Cardiac muscle cell (in vitro differentiated cells and primary cell): ENCODE results near the gene FNDC5. TPM values are rescaled to one million over a fixed set of nuclear protein-coding genes. Genes with fewer than 3 reads are reported as not detected.

Experiments
- DNase-seq, 2 donors: peaks; one replicate each; pipeline versions ENCODE4 v3.0.0 to v3.0.0-alpha.2; 2010 to 2017; ENCODE audit warnings: low read depth in 1 of 2, low spot score in 1 of 2
- H3K27ac ChIP-seq: fragments of 200-600 bp; sonication (generic); 2 replicates; pipeline ENCODE4 v1.5.1; 2016
- H3K27me3 ChIP-seq: fragments of 200-600 bp; sonication (generic); 2 replicates; pipeline ENCODE4 v1.6.0; 2016; ENCODE audit warnings: control low read depth
- H3K36me3 ChIP-seq: fragments of 200-600 bp; sonication (generic); 2 replicates; pipeline ENCODE4 v1.5.1; 2016; ENCODE audit warnings: control low read depth
- H3K4me1 ChIP-seq: fragments of 200-600 bp; sonication (generic); 2 replicates; pipeline ENCODE4 v1.8.1; 2017; ENCODE audit warnings: low read depth, mild to moderate bottlenecking, mixed run types
- H3K4me3 ChIP-seq: fragments of 200-600 bp; sonication (generic); 2 replicates; pipeline ENCODE4 v1.5.1; 2016; ENCODE audit warnings: mild to moderate bottlenecking
- H3K9me3 ChIP-seq: fragments of 200-600 bp; sonication (generic); 2 replicates; pipeline ENCODE4 v1.5.1; 2017; ENCODE audit warnings: low read depth, mild to moderate bottlenecking, control low read depth
- CTCF ChIP-seq: IDR thresholded peaks from 2 replicates; pipeline ENCODE4 v1.5.1; 2012; ENCODE audit warnings: low read depth, mild to moderate bottlenecking, low read length
- polyA plus RNA-seq: library from polyadenylated mRNA; unstranded; fragments of >200 nt; fragmentation: Nextera tagmentation; extraction: Ambion mirVana; gene quantifications from 2 replicates; pipeline ENCODE4 v1.2.1, GENCODE V29; 2016
- total RNA-seq: library from RNA; depleted of rRNA; stranded (reverse); fragments of >200 nt; gene quantifications from 2 replicates; pipeline ENCODE4 v1.2.3, GENCODE V29; 2016

FNDC5 gene
- total and polyA plus RNA-seq, 2 experiments from 2014 or later, result 34.2 to 37.4 TPM

GRCh38 chr1:32872192-32872460 is 1.4 kb upstream of the FNDC5 start:
- no peak for TF ChIP-seq CTCF
- no peak for DNase-seq
- no peak overlapping the region for H3K4me3 ChIP-seq
- no peaks in the 10 kb centered on the region for H3K36me3 ChIP-seq
- H3K27me3 ChIP-seq, result peaks cover 11% of the 10 kb centered on the region
- H3K9me3 ChIP-seq, result no peaks in the 10 kb centered on the region
- H3K27ac ChIP-seq, result no peak overlapping the region
- H3K4me1 ChIP-seq, result peaks cover 7% of the 10 kb centered on the region

GRCh38 chr1:32871364-32872191 is 866 bp upstream of the FNDC5 start:
- no peak for TF ChIP-seq CTCF
- H3K9me3 ChIP-seq, result no peaks in the 10 kb centered on the region
- no peak for DNase-seq
- H3K4me1 ChIP-seq, result peaks cover 7% of the 10 kb centered on the region
- no peaks in the 10 kb centered on the region for H3K36me3 ChIP-seq
- H3K27ac ChIP-seq, result no peak overlapping the region
- peaks cover 11% of the 10 kb centered on the region for H3K27me3 ChIP-seq
- H3K4me3 ChIP-seq, result peak overlapping the region; percentile 35

- H3K36me3 ChIP-seq, result no peaks in the 10 kb centered on the region
- TF ChIP-seq CTCF, result no peak
- no peak overlapping the region for H3K27ac ChIP-seq
- DNase-seq, result no peak
- H3K9me3 ChIP-seq, result no peaks in the 10 kb centered on the region
- peaks cover 11% of the 10 kb centered on the region for H3K27me3 ChIP-seq
- H3K4me1 ChIP-seq, result peaks cover 7% of the 10 kb centered on the region
- H3K4me3 ChIP-seq, result peak overlapping the region; percentile 34
These were observed 643 bp downstream of the FNDC5 start for GRCh38 chr1:32869923-32870614.

GRCh38 chr1:32868806-32869455 is 1.8 kb downstream of the FNDC5 start:
- no peak for TF ChIP-seq CTCF
- DNase-seq, result no peak
- peaks cover 7% of the 10 kb centered on the region for H3K4me1 ChIP-seq

GRCh38 chr1:32868085-32868484 is 2.6 kb downstream of the FNDC5 start:
- no peak overlapping the region for H3K4me3 ChIP-seq
- peaks cover 7% of the 10 kb centered on the region for H3K4me1 ChIP-seq
- no peak for DNase-seq

More at GRCh38 chr1:32868806-32869455, 1.8 kb downstream of the FNDC5 start:
- Histone ChIP-seq H3K36me3 (no peaks in the 10 kb centered on the region), H3K27me3 (peaks cover 11% of the 10 kb centered on the region), H3K4me3 (no peak overlapping the region), H3K27ac (no peak overlapping the region), H3K9me3 (no peaks in the 10 kb centered on the region)

More at GRCh38 chr1:32868085-32868484, 2.6 kb downstream of the FNDC5 start:
- Histone ChIP-seq H3K36me3 (peaks cover 1% of the 10 kb centered on the region), H3K27me3 (peaks cover 11% of the 10 kb centered on the region), H3K9me3 (no peaks in the 10 kb centered on the region), H3K27ac (no peak overlapping the region)
- TF ChIP-seq CTCF, result no peak
